VCaP (cell line): ENCODE results near the gene CLOCK.

Experiments used
- H3K27ac ChIP-seq: fragments of 450-650 bp; 2 replicates; pipeline ENCODE4 v1.5.1; 2017
- CTCF ChIP-seq: fragments of 450-650 bp; conservative IDR thresholded peaks from 2 replicates; pipeline ENCODE4 v1.5.1; 2017; ENCODE audit warnings: mild to moderate bottlenecking, moderate library complexity

The CLOCK gene

GRCh38 chr4:55416176-55416575 is 130.5 kb downstream of the CLOCK start:
- no peak for TF ChIP-seq CTCF
- no peak overlapping the region for H3K27ac ChIP-seq

- TF ChIP-seq CTCF: no peak
- no peak overlapping the region for H3K27ac ChIP-seq
Measured at GRCh38 chr4:55411621-55412020, 135.1 kb downstream of the CLOCK start.

GRCh38 chr4:55410431-55410830 is 136.3 kb downstream of the CLOCK start:
- TF ChIP-seq CTCF: no peak
- H3K27ac ChIP-seq: no peak overlapping the region

GRCh38 chr4:55409468-55410171 is 137.1 kb downstream of the CLOCK start:
- no peak overlapping the region for H3K27ac ChIP-seq
- TF ChIP-seq CTCF: peak; percentile 51

- H3K27ac ChIP-seq: no peak overlapping the region
- TF ChIP-seq CTCF: no peak
Measured at GRCh38 chr4:55407764-55408163, 138.9 kb downstream of the CLOCK start.

GRCh38 chr4:55407119-55407518 is 139.6 kb downstream of the CLOCK start:
- no peak for TF ChIP-seq CTCF
- no peak overlapping the region for H3K27ac ChIP-seq

- no peak overlapping the region for H3K27ac ChIP-seq
- TF ChIP-seq CTCF: no peak
Measured at GRCh38 chr4:55406545-55406944, 140.2 kb downstream of the CLOCK start.
